ENCODE data around the gene AKT3. TPM values are rescaled to one million over a fixed set of nuclear protein-coding genes. Genes with fewer than 3 reads are reported as not detected.

Gene AKT3
- polyA plus RNA-seq, 1 donor (not counting 4 experiments of a cell fraction or from before 2014, with no cell fraction given) = 2.9 TPM

- no peaks in the 10 kb centered on the region for H3K36me3 ChIP-seq (ENCODE audit: control insufficient read depth in 2 of 2, extremely low read depth in 1 of 2, insufficient read depth in 2 of 2, low read length in 2 of 2)
- no peaks in the 10 kb centered on the region for H3K27me3 ChIP-seq (ENCODE audit: control insufficient read depth, extremely low read depth, insufficient read depth, low read length)
- H3K4me2 ChIP-seq (ENCODE audit: control insufficient read depth, extremely low read depth, insufficient read depth, low read depth, low read length) = no peak overlapping the region
- no peak for DNase-seq (ENCODE audit: low read depth, low spot score)
- H3K9me1 ChIP-seq (ENCODE audit: control insufficient read depth, extremely low read depth, insufficient read depth, low read length) = no peaks in the 10 kb centered on the region
- no peaks in the 10 kb centered on the region for H3K4me1 ChIP-seq (ENCODE audit: control insufficient read depth, extremely low read depth, insufficient read depth, low read length)
- dilution Hi-C loops (cut with MboI; ENCODE audit: extremely low pct_ligation_motif_present, low sequenced_read_pairs) = no loop called here
- H2AFZ ChIP-seq (ENCODE audit: control insufficient read depth, low read length) = no peak overlapping the region
- no peak overlapping the region for H3K4me3 ChIP-seq (ENCODE audit: control insufficient read depth in 2 of 3, extremely low read depth in 1 of 3, insufficient read depth in 2 of 3, low read depth in 1 of 3, low read length in 3 of 3)
- no peak for TF ChIP-seq EZH2 (IDR thresholded peaks at IDR 0.05; ENCODE audit: low read length)
- TF ChIP-seq CTCF (optimal IDR thresholded peaks at IDR 0.05 in 1 of 3, IDR thresholded peaks at IDR 0.05 in 1 of 3, conservative IDR thresholded peaks at IDR 0.05 in 1 of 3; ENCODE audit: extremely low read depth in 1 of 3, insufficient read depth in 2 of 3, low read length in 3 of 3) = no peak
- no peaks in the 10 kb centered on the region for H3K79me2 ChIP-seq (ENCODE audit: control insufficient read depth, insufficient read depth, low read length)
- no peak for FAIRE-seq
- no peaks in the 10 kb centered on the region for H3K9me3 ChIP-seq (ENCODE audit: control insufficient read depth, low read depth, low read length)
- no peak overlapping the region for H3K9ac ChIP-seq (ENCODE audit: control insufficient read depth, extremely low read depth, insufficient read depth, low read length)
- H3K27ac ChIP-seq (ENCODE audit: control insufficient read depth, insufficient read depth, low read length) = no peak overlapping the region
- H4K20me1 ChIP-seq (ENCODE audit: control insufficient read depth, extremely low read depth, insufficient read depth, low read length) = no peaks in the 10 kb centered on the region
Observed at GRCh38 chr1:243790404-243790803, 59.6 kb downstream of the AKT3 start.

- no peaks in the 10 kb centered on the region for H3K9me3 ChIP-seq (ENCODE audit: control insufficient read depth, low read depth, low read length)
- H4K20me1 ChIP-seq (ENCODE audit: control insufficient read depth, extremely low read depth, insufficient read depth, low read length) = no peaks in the 10 kb centered on the region
- FAIRE-seq (no peak), DNase-seq (ENCODE audit: low read depth, low spot score) (no peak)
- no peaks in the 10 kb centered on the region for H3K27me3 ChIP-seq (ENCODE audit: control insufficient read depth, extremely low read depth, insufficient read depth, low read length)
- H3K4me2 ChIP-seq (ENCODE audit: control insufficient read depth, extremely low read depth, insufficient read depth, low read depth, low read length) = no peak overlapping the region
- no peaks in the 10 kb centered on the region for H3K4me1 ChIP-seq (ENCODE audit: control insufficient read depth, extremely low read depth, insufficient read depth, low read length)
- no peak overlapping the region for H2AFZ ChIP-seq (ENCODE audit: control insufficient read depth, low read length)
- no peak overlapping the region for H3K27ac ChIP-seq (ENCODE audit: control insufficient read depth, insufficient read depth, low read length)
- no peaks in the 10 kb centered on the region for H3K36me3 ChIP-seq (ENCODE audit: control insufficient read depth in 2 of 2, extremely low read depth in 1 of 2, insufficient read depth in 2 of 2, low read length in 2 of 2)
- no peaks in the 10 kb centered on the region for H3K79me2 ChIP-seq (ENCODE audit: control insufficient read depth, insufficient read depth, low read length)
- TF ChIP-seq EZH2 (IDR thresholded peaks at IDR 0.05; ENCODE audit: low read length) (no peak), CTCF (optimal IDR thresholded peaks at IDR 0.05 in 1 of 3, IDR thresholded peaks at IDR 0.05 in 1 of 3, conservative IDR thresholded peaks at IDR 0.05 in 1 of 3; ENCODE audit: extremely low read depth in 1 of 3, insufficient read depth in 2 of 3, low read length in 3 of 3) (no peak)
- dilution Hi-C loops (cut with MboI; ENCODE audit: extremely low pct_ligation_motif_present, low sequenced_read_pairs) = no loop called here
- no peak overlapping the region for H3K9ac ChIP-seq (ENCODE audit: control insufficient read depth, extremely low read depth, insufficient read depth, low read length)
- H3K9me1 ChIP-seq (ENCODE audit: control insufficient read depth, extremely low read depth, insufficient read depth, low read length) = no peaks in the 10 kb centered on the region
- H3K4me3 ChIP-seq (ENCODE audit: control insufficient read depth in 2 of 3, extremely low read depth in 1 of 3, insufficient read depth in 2 of 3, low read depth in 1 of 3, low read length in 3 of 3) = no peak overlapping the region
Observed at GRCh38 chr1:243786531-243786930, 63.5 kb downstream of the AKT3 start.
